HepG2 (cell line): Measurements from ENCODE around the gene PDHX. TPM values are rescaled to one million over a fixed set of nuclear protein-coding genes. Genes with fewer than 3 reads are reported as not detected.

Experiments used
- ATAC-seq: fragments of 200-7000 bp; cut with Tn5 transposase; 3 replicates; pipeline ENCODE4 v1.9.1; 2020; ENCODE audit warnings: mild to moderate bottlenecking, moderate library complexity
- BruUV-seq: library from RNA; stranded (reverse); fragments of 400-500 nt; replicated peaks from 2 replicates; lab custom pipeline; 2021; lab: Mats Ljungman, UMichigan
- CTCF ChIA-PET: fragments of 300-600 bp; formaldehyde crosslinking; extraction: SDS; loops from one replicate; lab custom pipeline; 2021; ENCODE audit warnings: low total read pairs, inconsistent platforms, low intra/inter-chr PET ratio; lab: Yijun Ruan, JAX
- POLR2A ChIA-PET: fragments of 350-600 bp; sonication (Branson Sonifier 250); formaldehyde crosslinking; loops from one replicate; lab custom pipeline; 2020; ENCODE audit warnings: antibody characterized with exemption, inconsistent platforms; lab: Yijun Ruan, JAX
- DNase-seq: peaks from one replicate; pipeline ENCODE4 v3.0.0-alpha.2; 2015; ENCODE audit warnings: low spot score
- FAIRE-seq: peaks from 3 replicates; lab custom pipeline; 2011; peaks lifted over from hg19 to GRCh38; lab: Jason Lieb, UNC
- H2AFZ ChIP-seq: one replicate; pipeline ENCODE4 v1.6.1; 2011; ENCODE audit warnings: low read length, inconsistent platforms
- H3K27ac ChIP-seq: fragments of 300-600 bp; 3 replicates; pipeline ENCODE4 v1.8.0; 2011; ENCODE audit warnings: mixed run types, mild to moderate bottlenecking, mixed read lengths, low read length, inconsistent platforms; ENCODE audit not compliant: insufficient read depth; ENCODE audit errors: extremely low read length
- H3K27me3 ChIP-seq, 2 experiments: fragments of 200-600 bp in 1 of 2; 2 replicates in 1 of 2; 3 replicates in 1 of 2; pipeline versions ENCODE4 v1.6.0 to v1.8.0; 2011; ENCODE audit warnings: low read length in 2 of 2, mild to moderate bottlenecking in 2 of 2, moderate library complexity in 2 of 2, inconsistent platforms in 1 of 2; ENCODE audit not compliant: insufficient read depth in 2 of 2, control insufficient read depth in 1 of 2
- H3K36me3 ChIP-seq, 2 experiments: fragments of 200-600 bp in 1 of 2; replicated peaks in 1 of 2; 2 replicates in 1 of 2; 3 replicates in 1 of 2; pipeline versions ENCODE4 v1.5.1 to v1.8.0; 2011; ENCODE audit warnings: low read length in 2 of 2, inconsistent platforms in 1 of 2; ENCODE audit not compliant: insufficient read depth in 2 of 2, control insufficient read depth in 1 of 2
- H3K4me1 ChIP-seq: 2 replicates; pipeline ENCODE4 v1.5.1; 2012; ENCODE audit warnings: low read length, inconsistent platforms; ENCODE audit not compliant: insufficient read depth
- H3K4me2 ChIP-seq: 2 replicates; pipeline ENCODE4 v1.6.0; 2011; ENCODE audit warnings: low read depth, low read length, inconsistent platforms
- H3K4me3 ChIP-seq, 3 experiments: fragments of 200-600 bp in 1 of 3; sonication (generic), shearing (Covaris generic) in 1 of 3; replicated peaks in 1 of 3; 2 replicates each; pipeline ENCODE4 v1.5.1; 2011 to 2016; ENCODE audit warnings: low read length in 3 of 3, inconsistent platforms in 2 of 3, low read depth in 2 of 3, mild to moderate bottlenecking in 2 of 3, control low read depth in 1 of 3, mixed read lengths in 1 of 3; ENCODE audit not compliant: insufficient read depth in 1 of 3
- H3K79me2 ChIP-seq: one replicate; pipeline ENCODE4 v1.6.1; 2011; ENCODE audit warnings: low read length, inconsistent platforms; ENCODE audit not compliant: insufficient read depth
- H3K9ac ChIP-seq: 2 replicates; pipeline ENCODE4 v1.6.0; 2011; ENCODE audit warnings: mild to moderate bottlenecking, low read depth, low read length, inconsistent platforms; ENCODE audit not compliant: insufficient read depth
- H3K9me3 ChIP-seq: 2 replicates; pipeline ENCODE4 v1.5.1; 2012; ENCODE audit warnings: mild to moderate bottlenecking, low read length
- H4K20me1 ChIP-seq: 2 replicates; pipeline ENCODE4 v1.6.0; 2011; ENCODE audit warnings: inconsistent platforms, mild to moderate bottlenecking, low read length, moderate library complexity; ENCODE audit not compliant: insufficient read depth
- DZIP1 ChIP-seq: sonication (generic); formaldehyde crosslinking; IDR thresholded peaks from 2 replicates; pipeline ENCODE4 v1.5.0; 2020; ENCODE audit warnings: mild to moderate bottlenecking, missing genetic modification reagents
- JUNB ChIP-seq: sonication (generic); formaldehyde crosslinking; IDR thresholded peaks from 2 replicates; pipeline ENCODE4 v1.8.0; 2022; ENCODE audit warnings: missing genetic modification reagents, mild to moderate bottlenecking, borderline replicate concordance
- RBFOX2 ChIP-seq: fragments of 200-400 bp; formaldehyde crosslinking; IDR thresholded peaks from 2 replicates; pipeline ENCODE4 v1.6.1; 2017; ENCODE audit warnings: low read depth, mild to moderate bottlenecking, low read length
- RNF219 ChIP-seq: sonication (generic); formaldehyde crosslinking; IDR thresholded peaks from 2 replicates; pipeline ENCODE4 v1.5.0; 2020; ENCODE audit warnings: mild to moderate bottlenecking, missing genetic modification reagents
- SALL1 ChIP-seq: sonication (generic); formaldehyde crosslinking; IDR thresholded peaks from 2 replicates; pipeline ENCODE4 v1.8.0; 2022; ENCODE audit warnings: mild to moderate bottlenecking, missing genetic modification reagents
- SMYD3 ChIP-seq: sonication (generic); formaldehyde crosslinking; IDR thresholded peaks from 2 replicates; pipeline ENCODE4 v1.8.1; 2023; ENCODE audit warnings: mild to moderate bottlenecking, missing genetic modification reagents
- THYN1 ChIP-seq: sonication (generic); formaldehyde crosslinking; IDR thresholded peaks from 2 replicates; pipeline ENCODE4 v1.8.1; 2023; ENCODE audit warnings: low read depth, mild to moderate bottlenecking, moderate library complexity, missing genetic modification reagents, borderline replicate concordance
- TP53 ChIP-seq: sonication (generic); formaldehyde crosslinking; conservative IDR thresholded peaks from 2 replicates; pipeline ENCODE4 v1.4.0; 2020; ENCODE audit warnings: missing genetic modification reagents
- ZEB1 ChIP-seq: IDR thresholded peaks from 2 replicates; pipeline ENCODE4 v1.6.1; 2012; ENCODE audit warnings: mild to moderate bottlenecking, low read depth, inconsistent platforms; ENCODE audit not compliant: insufficient replicate concordance
- ZNF777 ChIP-seq: sonication (generic); formaldehyde crosslinking; IDR thresholded peaks from 2 replicates; pipeline ENCODE4 v1.4.0; 2020; ENCODE audit warnings: missing genetic modification reagents
- ZNF839 ChIP-seq: sonication (generic); formaldehyde crosslinking; IDR thresholded peaks from 2 replicates; pipeline ENCODE4 v1.4.0; 2020; ENCODE audit warnings: missing genetic modification reagents, mild to moderate bottlenecking, borderline replicate concordance
- WGBS: methylation state at CpG from one replicate; pipeline ENCODE4 v1.1.6; 2017; ENCODE audit warnings: low lambda C conversion rate; 5-methylcytosine and 5-hydroxymethylcytosine counted together
- in situ Hi-C: cut with HindIII; loops from 2 replicates; pipeline ENCODE4 v1.10.0; 2017; ENCODE audit warnings: low pct_unique_long_range_greater_than_20kb; ENCODE audit not compliant: extremely low pct_ligation_motif_present
- intact Hi-C: fragments of 100-400 bp; cut with micrococcal nuclease; formaldehyde crosslinking; loops from one replicate; pipeline ENCODE4 v1.10.0; 2022; ENCODE audit not compliant: unreplicated experiment
- polyA plus RNA-seq, 8 experiments: library from polyadenylated mRNA; depleted of rRNA in 3 of 8; stranded (reverse) in 7 of 8; unstranded in 1 of 8; fragments of >200 nt; fragmentation: Illumina TruSeq in 4 of 8; extraction: Trizol in 4 of 8; gene quantifications; 2 replicates each; pipeline versions ENCODE4 v1.2.1 to v1.2.3, GENCODE V29; 2011 to 2016; ENCODE audit warnings: low read depth in 4 of 8, missing spikeins in 1 of 8, mixed read lengths in 1 of 8; ENCODE audit not compliant: insufficient read depth in 1 of 8
- total RNA-seq, 5 experiments: library from RNA; depleted of rRNA; stranded (reverse); fragments of >200 nt; fragmentation: Illumina TruSeq; extraction: Trizol; gene quantifications; 2 replicates each; pipeline ENCODE4 v1.2.3, GENCODE V29; 2016; ENCODE audit warnings: low read depth in 1 of 5
- TF ChIP-seq, protein P1 (sequence below): sonication (generic); formaldehyde crosslinking; IDR thresholded peaks from 2 replicates; pipeline ENCODE4 v1.9.0; 2021; ENCODE audit warnings: missing genetic modification reagents, borderline replicate concordance

Gene PDHX
- total and polyA plus RNA-seq, 2 of the 13 experiments (the other 11 are each of a cell fraction or from before 2014, with no cell fraction given), result 41.0 to 73.8 TPM

DNA sequence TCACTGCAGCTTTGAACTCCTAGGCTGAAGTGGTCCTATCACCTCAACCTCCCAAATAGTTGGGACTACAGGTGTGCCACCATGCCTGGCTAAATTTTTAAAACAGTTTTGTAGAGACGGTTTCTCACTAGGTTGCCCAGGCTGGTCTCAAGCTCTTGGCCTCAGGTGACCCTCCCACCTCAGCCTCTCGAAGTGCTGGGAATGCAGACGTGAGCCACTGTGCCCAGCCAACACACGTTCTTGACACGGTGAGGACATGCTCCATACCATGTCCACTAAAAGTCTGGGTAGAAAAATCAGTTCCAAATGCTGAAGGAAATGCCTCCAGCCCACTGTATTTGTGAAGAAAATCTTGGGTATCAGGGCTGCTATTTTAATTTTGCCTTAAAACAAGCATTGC lies 46.9 kb downstream of the PDHX start:
- Histone ChIP-seq H3K79me2 (no peaks in the 10 kb centered on the region), H3K27ac (no peak overlapping the region), H3K4me2 (no peak overlapping the region), H3K4me1 (peaks cover 14% of the 10 kb centered on the region), H3K36me3 (peaks cover 4 to 51% of the 10 kb centered on the region in 2 experiments; a peak in 4 of 5 replicates), H3K27me3 (no peaks in the 10 kb centered on the region), H4K20me1 (no peaks in the 10 kb centered on the region), H3K4me3 (no peak overlapping the region), H3K9ac (no peak overlapping the region), H3K9me3 (no peaks in the 10 kb centered on the region), H2AFZ (no peak overlapping the region)
- intact Hi-C loops, result no loop called here
- FAIRE-seq, result no peak
- ChIA-PET POLR2A (interaction anchor here (1.5 kb wide), 1 partner anchor 46 kb away, joined by 4 read pairs; no protein-coding TSS in a partner anchor), CTCF (no interaction called here)
- TF ChIP-seq SALL1 (no peak), ZNF777 (CRISPR knock-in tag) (no peak), RBFOX2 (no peak), RNF219 (CRISPR knock-in tag) (no peak), TP53 (no peak), SMYD3 (no peak), THYN1 (CRISPR knock-in tag) (no peak), DZIP1 (no peak), ZEB1 (no peak), JUNB (CRISPR knock-in tag) (no peak), ZNF839 (CRISPR knock-in tag) (no peak)
- TF ChIP-seq, protein P1, sequence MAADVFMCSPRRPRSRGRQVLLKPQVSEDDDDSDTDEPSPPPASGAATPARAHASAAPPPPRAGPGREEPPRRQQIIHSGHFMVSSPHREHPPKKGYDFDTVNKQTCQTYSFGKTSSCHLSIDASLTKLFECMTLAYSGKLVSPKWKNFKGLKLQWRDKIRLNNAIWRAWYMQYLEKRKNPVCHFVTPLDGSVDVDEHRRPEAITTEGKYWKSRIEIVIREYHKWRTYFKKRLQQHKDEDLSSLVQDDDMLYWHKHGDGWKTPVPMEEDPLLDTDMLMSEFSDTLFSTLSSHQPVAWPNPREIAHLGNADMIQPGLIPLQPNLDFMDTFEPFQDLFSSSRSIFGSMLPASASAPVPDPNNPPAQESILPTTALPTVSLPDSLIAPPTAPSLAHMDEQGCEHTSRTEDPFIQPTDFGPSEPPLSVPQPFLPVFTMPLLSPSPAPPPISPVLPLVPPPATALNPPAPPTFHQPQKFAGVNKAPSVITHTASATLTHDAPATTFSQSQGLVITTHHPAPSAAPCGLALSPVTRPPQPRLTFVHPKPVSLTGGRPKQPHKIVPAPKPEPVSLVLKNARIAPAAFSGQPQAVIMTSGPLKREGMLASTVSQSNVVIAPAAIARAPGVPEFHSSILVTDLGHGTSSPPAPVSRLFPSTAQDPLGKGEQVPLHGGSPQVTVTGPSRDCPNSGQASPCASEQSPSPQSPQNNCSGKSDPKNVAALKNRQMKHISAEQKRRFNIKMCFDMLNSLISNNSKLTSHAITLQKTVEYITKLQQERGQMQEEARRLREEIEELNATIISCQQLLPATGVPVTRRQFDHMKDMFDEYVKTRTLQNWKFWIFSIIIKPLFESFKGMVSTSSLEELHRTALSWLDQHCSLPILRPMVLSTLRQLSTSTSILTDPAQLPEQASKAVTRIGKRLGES (CRISPR knock-in tag), result no peak
- ATAC-seq, result no peak
- in situ Hi-C loops, result no loop called here
- no TSS peak for BruUV-seq
- WGBS, result 100% methylated on average over 5 of the region's 5 CpGs
- no peak for DNase-seq
